Neural cell (in vitro differentiated cells): ENCODE measurements around the gene SCN8A. TPM values are rescaled to one million over a fixed set of nuclear protein-coding genes. Genes with fewer than 3 reads are reported as not detected.

Source experiments
- H2AFZ ChIP-seq: fragments of 200-600, 300-800 bp; sonication (generic), shearing (Covaris generic); 2 replicates; pipeline ENCODE4 v1.6.0; 2014; ENCODE audit warnings: low read depth, mild to moderate bottlenecking, antibody characterized with exemption, low read length, moderate library complexity
- H3F3A ChIP-seq: fragments of 200-600 bp; shearing (Covaris generic); 2 replicates; pipeline ENCODE4 v1.6.1; 2016; ENCODE audit warnings: mild to moderate bottlenecking, moderate library complexity, mixed read lengths, antibody characterized with exemption, low read length; ENCODE audit not compliant: insufficient read depth, poor library complexity, severe bottlenecking
- H3K27ac ChIP-seq: fragments of 200-600, 300-800 bp; sonication (generic), shearing (Covaris generic); 2 replicates; pipeline ENCODE4 v1.5.1; 2014; ENCODE audit warnings: mild to moderate bottlenecking, low read length, moderate library complexity
- H3K27me3 ChIP-seq: fragments of 300-800, 200-600 bp; sonication (generic), shearing (Covaris generic); 2 replicates; pipeline ENCODE4 v1.6.0; 2014; ENCODE audit warnings: mild to moderate bottlenecking, low read depth, low read length, moderate library complexity; ENCODE audit not compliant: insufficient read depth
- H3K36me3 ChIP-seq: fragments of 300-800, 200-600 bp; sonication (generic), shearing (Covaris generic); 2 replicates; pipeline ENCODE4 v1.5.1; 2014; ENCODE audit warnings: mild to moderate bottlenecking, antibody characterized with exemption, low read length, moderate library complexity; ENCODE audit not compliant: insufficient read depth
- H3K4me2 ChIP-seq: fragments of 300-800, 200-600 bp; sonication (generic), shearing (Covaris generic); 2 replicates; pipeline ENCODE4 v1.6.0; 2014; ENCODE audit warnings: mild to moderate bottlenecking, low read length
- H3K4me3 ChIP-seq: fragments of 300-800, 200-600 bp; sonication (generic), shearing (Covaris generic); 2 replicates; pipeline ENCODE4 v1.5.1; 2014; ENCODE audit warnings: mild to moderate bottlenecking, low read length, moderate library complexity
- H3K79me2 ChIP-seq: fragments of 200-600 bp; shearing (Covaris generic); replicated peaks from 2 replicates; pipeline ENCODE4 v1.6.0; 2014; ENCODE audit warnings: mild to moderate bottlenecking, low read length, moderate library complexity; ENCODE audit not compliant: insufficient read depth
- H3K9ac ChIP-seq: fragments of 300-800, 200-600 bp; sonication (generic), shearing (Covaris generic); 2 replicates; pipeline ENCODE4 v1.6.1; 2016; ENCODE audit warnings: mild to moderate bottlenecking, low read length, mixed read lengths
- H3K9me2 ChIP-seq: fragments of 200-600 bp; shearing (Covaris generic); 2 replicates; pipeline ENCODE4 v1.6.1; 2016; ENCODE audit warnings: mild to moderate bottlenecking, low read length, mixed read lengths; ENCODE audit not compliant: insufficient read depth
- H3K9me3 ChIP-seq: fragments of 200-600, 300-800 bp; sonication (generic), shearing (Covaris generic); 2 replicates; pipeline ENCODE4 v1.6.1; 2016; ENCODE audit warnings: mild to moderate bottlenecking, mixed run types, low read length, moderate library complexity, mixed read lengths
- H4K20me1 ChIP-seq: fragments of 200-600 bp; shearing (Covaris generic); 2 replicates; pipeline ENCODE4 v1.6.1; 2016; ENCODE audit warnings: mild to moderate bottlenecking, mixed run types; ENCODE audit not compliant: insufficient read depth
- CTCF ChIP-seq: fragments of 450-650 bp; IDR thresholded peaks from 2 replicates; pipeline ENCODE4 v1.5.1; 2014; ENCODE audit warnings: antibody characterized with exemption, mild to moderate bottlenecking, moderate library complexity; ENCODE audit not compliant: poor library complexity, severe bottlenecking
- EP300 ChIP-seq: fragments of 450-650 bp; conservative IDR thresholded peaks from 2 replicates; pipeline ENCODE4 v1.6.1; 2014; ENCODE audit warnings: antibody characterized with exemption, mild to moderate bottlenecking, moderate library complexity; ENCODE audit not compliant: poor library complexity, severe bottlenecking
- EZH2 ChIP-seq: fragments of 200-600, 300-800 bp; shearing (Covaris generic), sonication (generic); IDR thresholded peaks from 2 replicates; pipeline ENCODE4 v1.6.1; 2014; ENCODE audit warnings: antibody characterized with exemption, low read length, borderline replicate concordance, mild to moderate bottlenecking; ENCODE audit not compliant: insufficient read depth, poor library complexity, severe bottlenecking
- MXI1 ChIP-seq: fragments of 450-650 bp; conservative IDR thresholded peaks from 2 replicates; pipeline ENCODE4 v1.6.1; 2014; ENCODE audit warnings: antibody characterized with exemption, mild to moderate bottlenecking; ENCODE audit not compliant: poor library complexity, severe bottlenecking
- POLR2AphosphoS5 ChIP-seq: IDR thresholded peaks from 2 replicates; pipeline ENCODE4 v1.6.1; 2012
- RAD21 ChIP-seq: fragments of 450-650 bp; conservative IDR thresholded peaks from 2 replicates; pipeline ENCODE4 v1.6.1; 2014; ENCODE audit warnings: antibody characterized with exemption, mild to moderate bottlenecking, moderate library complexity
- REST ChIP-seq: IDR thresholded peaks from 2 replicates; pipeline ENCODE4 v1.6.1; 2012; ENCODE audit warnings: borderline replicate concordance
- SMC3 ChIP-seq: fragments of 450-650 bp; conservative IDR thresholded peaks from 2 replicates; pipeline ENCODE4 v1.6.1; 2014; ENCODE audit warnings: antibody characterized with exemption, mild to moderate bottlenecking, moderate library complexity; ENCODE audit not compliant: poor library complexity
- TAF1 ChIP-seq: IDR thresholded peaks from 2 replicates; pipeline ENCODE4 v1.6.1; 2012; ENCODE audit warnings: low read depth
- polyA plus RNA-seq: library from polyadenylated mRNA; depleted of rRNA; stranded (reverse); fragments of >200 nt; gene quantifications from 2 replicates; pipeline ENCODE4 v1.2.3, GENCODE V29; 2014

SCN8A gene
- polyA plus RNA-seq, 1 donor from 2014 or later, result 14.2 TPM

- Histone ChIP-seq H3K27me3 (peaks cover 7% of the 10 kb centered on the region), H4K20me1 (no peaks in the 10 kb centered on the region), H3K4me2 (no peak overlapping the region), H2AFZ (no peak overlapping the region), H3K9me2 (no peaks in the 10 kb centered on the region), H3K9me3 (no peaks in the 10 kb centered on the region), H3K79me2 (no peaks in the 10 kb centered on the region), H3F3A (no peaks in the 10 kb centered on the region), H3K9ac (no peak overlapping the region), H3K36me3 (no peaks in the 10 kb centered on the region), H3K27ac (no peak overlapping the region), H3K4me3 (no peak overlapping the region)
- TF ChIP-seq CTCF (no peak), POLR2AphosphoS5 (no peak), MXI1 (no peak), RAD21 (no peak), SMC3 (no peak), EZH2 (no peak), REST (no peak), TAF1 (no peak), EP300 (no peak)
These were observed 261.5 kb downstream of the SCN8A start for GRCh38 chr12:51852404-51853137.

- TF ChIP-seq EP300, result no peak
- TF ChIP-seq TAF1, result no peak
- TF ChIP-seq EZH2, result no peak
- TF ChIP-seq MXI1, result no peak
- TF ChIP-seq SMC3, result no peak
- TF ChIP-seq POLR2AphosphoS5, result no peak
- no peak for TF ChIP-seq RAD21
- no peak for TF ChIP-seq CTCF
- TF ChIP-seq REST, result no peak
- Histone ChIP-seq H4K20me1 (no peaks in the 10 kb centered on the region), H3K9me3 (no peaks in the 10 kb centered on the region), H3K9ac (no peak overlapping the region), H3K9me2 (no peaks in the 10 kb centered on the region), H2AFZ (no peak overlapping the region), H3F3A (no peaks in the 10 kb centered on the region), H3K79me2 (no peaks in the 10 kb centered on the region), H3K27me3 (no peaks in the 10 kb centered on the region), H3K36me3 (no peaks in the 10 kb centered on the region), H3K27ac (no peak overlapping the region), H3K4me2 (no peak overlapping the region), H3K4me3 (no peak overlapping the region)
These were observed 264.8 kb downstream of the SCN8A start for GRCh38 chr12:51855586-51856428.
